Measurements from ENCODE around the gene PPIL1.

PPIL1 gene

DNA sequence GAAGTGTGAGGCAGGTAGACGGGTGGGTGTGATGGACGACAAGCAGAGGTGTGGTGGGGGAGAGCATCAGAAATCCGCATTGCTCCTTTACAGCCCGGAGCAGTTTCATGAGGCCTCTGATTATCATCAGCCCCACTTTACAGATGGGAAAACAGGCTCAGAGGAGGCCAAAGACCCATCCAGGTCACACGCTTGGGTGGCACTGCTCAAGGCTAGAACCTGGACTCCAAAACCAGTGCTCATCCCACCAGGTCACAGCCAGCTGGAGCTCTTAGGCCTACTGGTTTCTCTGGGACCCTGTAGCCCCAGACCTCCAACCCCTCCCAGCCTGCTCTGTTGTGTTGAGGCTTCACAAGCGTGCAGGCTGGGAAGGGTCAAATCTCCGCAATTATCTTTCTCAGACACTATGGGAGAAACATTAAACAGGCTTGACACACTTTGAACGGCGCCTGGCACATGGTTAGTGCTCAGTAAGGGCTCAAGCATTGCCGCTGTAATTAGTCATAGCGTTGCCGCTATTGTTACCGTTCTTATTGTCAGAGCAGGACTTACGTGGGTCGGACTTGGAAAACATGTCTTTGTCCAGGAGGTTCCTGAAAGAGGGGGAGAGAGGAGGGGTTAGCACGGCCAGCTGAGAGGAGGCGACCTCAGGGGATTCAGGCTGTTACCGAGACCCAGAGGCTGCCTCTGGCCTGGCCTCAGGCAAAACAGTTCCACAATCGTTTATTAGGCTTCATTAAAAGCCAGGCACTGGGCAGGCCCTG lies 51.9 kb downstream of the PPIL1 start:
- peaks cover 73% of the 10 kb centered on the region for H3K4me1 Mint-ChIP-seq

DNA sequence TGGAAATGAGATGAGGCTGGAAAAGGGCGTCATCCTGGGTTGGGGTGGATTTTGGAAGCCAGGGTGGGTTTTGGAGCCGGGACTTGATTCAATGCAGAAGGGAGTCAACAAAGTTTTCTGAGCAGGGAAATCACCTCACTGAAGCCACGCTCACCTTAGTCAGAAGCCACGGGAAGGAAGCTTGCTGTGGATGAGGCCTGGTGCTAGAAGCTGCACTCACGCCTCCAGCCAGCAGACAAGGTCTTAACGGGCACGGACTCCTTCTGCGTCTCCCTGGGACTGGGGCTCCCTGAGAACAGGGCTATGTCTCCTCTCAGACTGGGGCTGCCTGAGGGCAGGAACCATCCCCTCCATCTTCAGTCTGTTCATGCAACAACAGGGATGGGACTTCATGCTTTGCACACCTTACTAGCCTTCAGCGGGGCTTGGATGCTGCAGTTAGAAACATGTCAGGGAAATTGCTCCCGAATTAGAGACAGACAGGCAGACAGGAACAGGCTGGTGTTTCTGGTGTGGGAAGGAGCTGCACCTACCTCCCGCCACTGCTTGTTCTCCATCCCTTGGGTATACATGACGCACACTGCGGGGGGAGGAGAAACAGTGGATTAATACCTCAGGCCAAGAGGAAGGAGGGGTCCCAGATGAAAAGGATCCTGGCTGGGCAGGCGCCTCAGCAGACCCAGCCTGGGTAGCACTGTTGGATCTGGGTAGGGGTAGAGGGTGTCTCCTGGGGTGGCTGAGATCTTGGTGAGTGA lies 52.8 kb downstream of the PPIL1 start:
- H3K4me3 Mint-ChIP-seq = no peak overlapping the region
- peaks cover 13% of the 10 kb centered on the region for H3K27me3 Mint-ChIP-seq (ENCODE audit: low read depth)
- no peaks in the 10 kb centered on the region for H3K36me3 Mint-ChIP-seq (ENCODE audit: low read depth)
- H3K9me3 Mint-ChIP-seq = no peaks in the 10 kb centered on the region
- H3K4me1 Mint-ChIP-seq = peaks cover 69% of the 10 kb centered on the region
- peak overlapping the region in 1 of 3 experiments; percentile 62 for H3K27ac Mint-ChIP-seq
- TF ChIP-seq, protein P1, sequence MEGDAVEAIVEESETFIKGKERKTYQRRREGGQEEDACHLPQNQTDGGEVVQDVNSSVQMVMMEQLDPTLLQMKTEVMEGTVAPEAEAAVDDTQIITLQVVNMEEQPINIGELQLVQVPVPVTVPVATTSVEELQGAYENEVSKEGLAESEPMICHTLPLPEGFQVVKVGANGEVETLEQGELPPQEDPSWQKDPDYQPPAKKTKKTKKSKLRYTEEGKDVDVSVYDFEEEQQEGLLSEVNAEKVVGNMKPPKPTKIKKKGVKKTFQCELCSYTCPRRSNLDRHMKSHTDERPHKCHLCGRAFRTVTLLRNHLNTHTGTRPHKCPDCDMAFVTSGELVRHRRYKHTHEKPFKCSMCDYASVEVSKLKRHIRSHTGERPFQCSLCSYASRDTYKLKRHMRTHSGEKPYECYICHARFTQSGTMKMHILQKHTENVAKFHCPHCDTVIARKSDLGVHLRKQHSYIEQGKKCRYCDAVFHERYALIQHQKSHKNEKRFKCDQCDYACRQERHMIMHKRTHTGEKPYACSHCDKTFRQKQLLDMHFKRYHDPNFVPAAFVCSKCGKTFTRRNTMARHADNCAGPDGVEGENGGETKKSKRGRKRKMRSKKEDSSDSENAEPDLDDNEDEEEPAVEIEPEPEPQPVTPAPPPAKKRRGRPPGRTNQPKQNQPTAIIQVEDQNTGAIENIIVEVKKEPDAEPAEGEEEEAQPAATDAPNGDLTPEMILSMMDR (IDR thresholded peaks at IDR 0.05; ENCODE audit: unreplicated experiment in 3 of 3) = no peak

More for the DNA sequence above, 51.9 kb downstream of the PPIL1 start:
- peak overlapping the region in 2 of 3 experiments; percentile 62 to 92 for H3K27ac Mint-ChIP-seq
- H3K36me3 Mint-ChIP-seq (ENCODE audit: low read depth) = no peaks in the 10 kb centered on the region
- TF ChIP-seq, protein P1 (IDR thresholded peaks at IDR 0.05; ENCODE audit: unreplicated experiment in 3 of 3) = no peak
- H3K27me3 Mint-ChIP-seq (ENCODE audit: low read depth) = peaks cover 17% of the 10 kb centered on the region
- H3K9me3 Mint-ChIP-seq = no peaks in the 10 kb centered on the region
- H3K4me3 Mint-ChIP-seq = no peak overlapping the region

DNA sequence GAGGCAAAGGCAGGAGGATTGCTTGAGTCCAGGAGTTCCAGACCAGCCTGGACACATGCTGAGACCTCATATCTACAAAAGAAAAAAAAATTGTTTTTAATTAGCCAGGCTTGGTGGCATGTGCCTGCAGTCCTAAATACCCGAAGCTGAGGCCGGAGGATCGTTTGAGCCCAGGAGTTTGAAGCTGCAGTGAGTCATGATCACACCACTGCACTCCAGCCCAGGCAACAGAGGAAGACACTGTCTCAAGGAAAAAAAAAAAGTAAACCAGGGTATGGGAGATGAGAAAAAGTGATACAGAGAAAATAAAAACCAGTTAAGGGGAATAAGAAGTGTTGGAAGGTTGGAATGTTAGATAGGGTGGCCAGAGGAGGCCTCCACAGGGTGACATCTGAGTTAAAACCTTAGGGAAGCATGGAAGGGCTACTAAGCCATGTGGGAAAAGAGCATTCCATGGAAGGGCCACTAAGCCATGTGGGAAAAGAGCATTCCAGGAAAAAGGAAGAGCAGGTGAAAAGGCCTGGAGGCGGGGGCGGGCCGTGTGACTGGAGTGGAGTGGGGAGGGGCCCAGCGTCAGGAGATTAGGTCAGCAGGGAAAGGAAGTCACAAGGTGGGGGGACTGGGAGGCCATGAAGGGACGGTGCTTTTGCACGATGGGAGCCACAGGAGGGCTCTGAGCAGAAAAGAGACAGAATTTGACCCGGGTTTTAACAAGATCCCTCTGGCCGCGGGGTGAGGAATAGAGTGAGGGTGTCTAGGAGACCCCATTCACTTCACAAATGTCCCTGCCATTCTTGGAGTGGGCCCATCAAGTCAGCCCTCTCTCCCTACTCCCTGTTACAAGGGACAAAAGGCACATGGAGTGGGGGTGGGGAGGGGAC lies 53.7 kb downstream of the PPIL1 start:
- Mint-ChIP-seq H3K9me3 (no peaks in the 10 kb centered on the region), H3K4me3 (no peak overlapping the region)

DNA sequence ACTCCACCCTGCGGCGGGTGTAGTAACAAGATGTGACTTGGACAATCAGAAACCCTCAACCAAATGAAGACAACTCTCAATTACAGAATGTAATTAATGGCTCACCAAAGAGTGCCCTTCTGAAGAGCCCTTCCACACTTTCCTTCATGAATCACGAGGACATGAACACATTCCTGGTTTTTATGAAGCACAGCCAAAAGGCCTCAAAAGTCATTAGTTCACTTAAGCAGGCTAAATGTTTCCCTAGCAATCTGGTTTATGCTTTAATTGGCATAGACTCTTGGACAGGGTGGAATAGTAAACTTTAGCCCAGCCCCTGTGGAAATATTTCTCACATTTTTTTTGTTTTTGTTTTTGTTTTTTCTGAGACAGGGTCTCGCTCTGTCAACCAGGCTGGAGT lies 55.8 kb downstream of the PPIL1 start:
- Mint-ChIP-seq H3K9me3 (no peaks in the 10 kb centered on the region), H3K4me1 (peaks cover 45% of the 10 kb centered on the region), H3K27me3 (ENCODE audit: low read depth) (peaks cover 10% of the 10 kb centered on the region), H3K4me3 (no peak overlapping the region), H3K27ac (no peak overlapping the region), H3K36me3 (ENCODE audit: low read depth) (no peaks in the 10 kb centered on the region)
- TF ChIP-seq, protein P1 (IDR thresholded peaks at IDR 0.05; ENCODE audit: unreplicated experiment in 3 of 3) = no peak

More for the DNA sequence above, 53.7 kb downstream of the PPIL1 start:
- Mint-ChIP-seq H3K27me3 (ENCODE audit: low read depth) (peaks cover 13% of the 10 kb centered on the region), H3K4me1 (peaks cover 66% of the 10 kb centered on the region), H3K27ac (peak overlapping the region; percentile 6 to 77 (median 11)), H3K36me3 (ENCODE audit: low read depth) (no peaks in the 10 kb centered on the region)
- TF ChIP-seq, protein P1 (IDR thresholded peaks at IDR 0.05; ENCODE audit: unreplicated experiment in 3 of 3) = no peak

DNA sequence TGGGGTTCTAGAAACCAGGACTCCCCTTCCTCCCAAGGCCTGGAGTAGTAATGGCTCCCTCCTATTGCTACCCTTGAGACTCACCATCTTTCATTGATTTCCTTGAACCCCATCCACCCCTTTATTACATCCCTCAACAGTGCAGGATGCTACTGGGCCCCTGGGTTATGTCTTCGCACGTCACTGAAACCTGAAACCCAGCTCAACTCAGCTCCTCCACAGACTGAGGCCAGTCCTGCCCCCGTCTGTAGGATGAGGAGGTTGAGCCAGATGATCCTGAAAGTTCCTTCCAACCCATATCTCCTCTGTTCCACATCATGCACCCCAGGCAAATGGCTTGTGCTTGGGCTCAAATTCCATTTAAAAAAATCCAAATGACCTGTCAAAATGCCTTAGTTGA lies 56.8 kb downstream of the PPIL1 start:
- Mint-ChIP-seq H3K4me1 (peaks cover 35% of the 10 kb centered on the region), H3K27ac (no peak overlapping the region), H3K27me3 (ENCODE audit: low read depth) (peaks cover 13% of the 10 kb centered on the region), H3K4me3 (no peak overlapping the region), H3K9me3 (no peaks in the 10 kb centered on the region), H3K36me3 (ENCODE audit: low read depth) (no peaks in the 10 kb centered on the region)
- TF ChIP-seq, protein P1 (IDR thresholded peaks at IDR 0.05; ENCODE audit: unreplicated experiment in 3 of 3) = no peak

Measured in nephron (organoid).